ENCODE data around the gene IL4R. TPM values are rescaled to one million over a fixed set of nuclear protein-coding genes. Genes with fewer than 3 reads are reported as not detected.

Gene IL4R
- total and polyA plus RNA-seq, 2 of the 13 experiments (the other 11 are each of a cell fraction or from before 2014, with no cell fraction given) = 15.9 to 49.6 TPM

- TF ChIP-seq ZNF724P (CRISPR knock-in tag; IDR thresholded peaks at IDR 0.05; ENCODE audit: borderline replicate concordance) (no peak), GABPA (IDR thresholded peaks at IDR 0.05; ENCODE audit: low read depth, low read length) (no peak), GABPA (CRISPR knock-in tag; IDR thresholded peaks at IDR 0.05; ENCODE audit: low read depth) (no peak), GTF2F1 (IDR thresholded peaks at IDR 0.05; ENCODE audit: low read length) (no peak), PTBP1 (IDR thresholded peaks at IDR 0.05; ENCODE audit: low read depth, low read length, poor library complexity, severe bottlenecking) (no peak), ELF4 (CRISPR knock-in tag; IDR thresholded peaks at IDR 0.05; ENCODE audit: borderline replicate concordance) (no peak), TFDP2 (CRISPR knock-in tag; IDR thresholded peaks at IDR 0.05) (no peak), ZNF83 (CRISPR knock-in tag; IDR thresholded peaks at IDR 0.05; ENCODE audit: borderline replicate concordance) (no peak), ZBTB44 (CRISPR knock-in tag; IDR thresholded peaks at IDR 0.05) (no peak), NFYC (CRISPR knock-in tag; IDR thresholded peaks at IDR 0.05) (no peak), MLLT10 (CRISPR knock-in tag; IDR thresholded peaks at IDR 0.05) (no peak), CREB1 (IDR thresholded peaks at IDR 0.05) (peak; percentile 84), CREB1 (CRISPR knock-in tag; IDR thresholded peaks at IDR 0.05) (no peak), ZBTB34 (CRISPR knock-in tag; IDR thresholded peaks at IDR 0.05) (no peak), ZNF12 (CRISPR knock-in tag; IDR thresholded peaks at IDR 0.05) (no peak), NFRKB (IDR thresholded peaks at IDR 0.05) (no peak), ZBTB43 (CRISPR knock-in tag; conservative IDR thresholded peaks at IDR 0.05) (no peak), STAG1 (CRISPR knock-in tag; IDR thresholded peaks at IDR 0.05) (peak; percentile 98), ZNF782 (CRISPR knock-in tag; IDR thresholded peaks at IDR 0.05; ENCODE audit: borderline replicate concordance) (peak; percentile 45; the same call in 1 of the 2 replicates), NFKB2 (CRISPR knock-in tag; IDR thresholded peaks at IDR 0.05; ENCODE audit: borderline replicate concordance) (peak; percentile 17; the same call in 1 of the 2 replicates), TAF15 (IDR thresholded peaks at IDR 0.05; ENCODE audit: low read depth, low read length, poor library complexity, severe bottlenecking) (no peak), KLF13 (CRISPR knock-in tag; IDR thresholded peaks at IDR 0.05) (no peak), ADNP (CRISPR knock-in tag; IDR thresholded peaks at IDR 0.05) (no peak), WIZ (CRISPR knock-in tag; IDR thresholded peaks at IDR 0.05) (no peak), ZNF292 (CRISPR knock-in tag; IDR thresholded peaks at IDR 0.05; ENCODE audit: borderline replicate concordance, low read depth) (no peak), SUZ12 (IDR thresholded peaks at IDR 0.05; ENCODE audit: low read depth, low read length) (no peak)
- TF ChIP-seq, protein P1, sequence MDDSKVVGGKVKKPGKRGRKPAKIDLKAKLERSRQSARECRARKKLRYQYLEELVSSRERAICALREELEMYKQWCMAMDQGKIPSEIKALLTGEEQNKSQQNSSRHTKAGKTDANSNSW (CRISPR knock-in tag; IDR thresholded peaks at IDR 0.05; ENCODE audit: borderline replicate concordance) = no peak
These were observed 53.9 kb downstream of the IL4R start (continued) for GRCh38 chr16:27367461-27368357.

Data from HepG2 (cell line).